Astrocyte of the spinal cord (primary cell): ENCODE results near the gene PCCA.

Experiments
- DNase-seq: peaks from one replicate; pipeline ENCODE4 v3.0.0; 2011; ENCODE audit warnings: low read depth, low spot score
- H3K4me3 ChIP-seq: 2 replicates; pipeline ENCODE4 v1.5.1; 2011; ENCODE audit warnings: low read depth, mild to moderate bottlenecking, low read length, moderate library complexity
- in situ Hi-C: cut with HindIII; loops from 2 replicates; pipeline ENCODE4 v1.10.0; 2017; ENCODE audit warnings: low sequenced_read_pairs
- TF ChIP-seq, protein P1 (sequence below): IDR thresholded peaks from 2 replicates; pipeline ENCODE4 v1.5.1; 2012; ENCODE audit warnings: low read depth, mild to moderate bottlenecking, low read length, inconsistent platforms

The PCCA gene

DNA sequence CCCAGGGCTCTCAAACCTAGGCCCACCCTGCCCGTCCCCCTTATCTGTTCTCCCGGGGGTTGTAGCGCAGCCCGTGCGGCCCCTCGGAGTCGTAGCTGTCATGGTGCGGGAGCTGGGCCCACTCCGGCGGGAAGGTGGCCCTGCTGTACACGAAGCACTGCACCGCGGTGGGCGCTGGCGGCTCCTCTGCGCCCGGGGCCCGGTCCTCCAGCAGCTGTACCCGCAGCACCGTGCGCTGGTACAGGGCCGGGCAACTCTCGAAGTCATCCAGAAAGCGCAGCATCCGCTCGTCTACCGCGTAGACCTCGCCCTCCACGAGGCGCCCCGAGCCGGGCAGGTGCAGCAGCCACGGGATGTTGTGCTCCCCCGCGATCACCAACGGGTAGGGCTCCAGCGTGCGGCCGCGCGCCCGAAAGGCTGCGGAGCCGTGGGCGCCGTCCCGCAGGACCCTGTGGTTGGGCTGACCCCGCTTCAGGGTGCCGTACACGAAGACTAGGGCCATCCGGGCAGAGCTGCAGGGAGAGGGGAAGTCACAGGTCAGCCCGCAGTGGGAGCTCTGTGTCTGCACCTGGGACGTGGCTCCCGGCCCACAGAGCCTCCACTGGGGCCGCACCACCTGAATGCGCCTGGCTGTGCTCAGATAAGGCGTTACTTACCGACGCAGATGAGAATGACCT lies 443.3 kb downstream of the PCCA start:
- H3K4me3 ChIP-seq = no peak overlapping the region
- DNase-seq = no peak
- in situ Hi-C loops = no loop called here
- TF ChIP-seq, protein P1, sequence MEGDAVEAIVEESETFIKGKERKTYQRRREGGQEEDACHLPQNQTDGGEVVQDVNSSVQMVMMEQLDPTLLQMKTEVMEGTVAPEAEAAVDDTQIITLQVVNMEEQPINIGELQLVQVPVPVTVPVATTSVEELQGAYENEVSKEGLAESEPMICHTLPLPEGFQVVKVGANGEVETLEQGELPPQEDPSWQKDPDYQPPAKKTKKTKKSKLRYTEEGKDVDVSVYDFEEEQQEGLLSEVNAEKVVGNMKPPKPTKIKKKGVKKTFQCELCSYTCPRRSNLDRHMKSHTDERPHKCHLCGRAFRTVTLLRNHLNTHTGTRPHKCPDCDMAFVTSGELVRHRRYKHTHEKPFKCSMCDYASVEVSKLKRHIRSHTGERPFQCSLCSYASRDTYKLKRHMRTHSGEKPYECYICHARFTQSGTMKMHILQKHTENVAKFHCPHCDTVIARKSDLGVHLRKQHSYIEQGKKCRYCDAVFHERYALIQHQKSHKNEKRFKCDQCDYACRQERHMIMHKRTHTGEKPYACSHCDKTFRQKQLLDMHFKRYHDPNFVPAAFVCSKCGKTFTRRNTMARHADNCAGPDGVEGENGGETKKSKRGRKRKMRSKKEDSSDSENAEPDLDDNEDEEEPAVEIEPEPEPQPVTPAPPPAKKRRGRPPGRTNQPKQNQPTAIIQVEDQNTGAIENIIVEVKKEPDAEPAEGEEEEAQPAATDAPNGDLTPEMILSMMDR = no peak

DNA sequence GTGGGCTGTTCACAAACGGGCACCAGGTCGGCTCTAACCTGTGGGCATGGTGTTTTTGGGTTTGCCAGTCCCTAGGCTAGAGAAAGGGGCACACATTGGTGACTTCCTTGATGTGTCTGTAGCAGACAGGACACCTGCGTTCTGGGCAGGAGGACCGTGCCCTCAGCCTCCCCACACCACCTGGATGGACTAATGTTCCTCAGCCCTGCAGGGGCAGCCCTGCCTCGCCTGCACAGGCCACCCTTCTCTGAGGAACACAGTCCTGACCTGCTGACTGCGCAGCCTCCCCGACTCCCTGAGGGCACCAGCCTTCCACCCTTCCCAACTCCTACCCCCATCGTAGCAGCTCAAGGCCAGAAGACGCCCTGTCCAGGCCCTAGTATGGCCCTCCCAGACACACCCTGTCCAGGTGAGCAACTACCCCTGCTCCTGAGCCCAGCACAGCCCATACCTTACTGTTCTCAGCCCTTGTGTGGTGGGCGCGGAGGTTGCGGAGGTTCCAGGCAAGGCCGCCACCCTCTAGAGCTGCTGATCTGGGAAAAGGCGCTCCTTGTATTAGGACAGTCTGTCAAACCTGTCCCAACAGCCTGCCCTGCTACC lies 444.0 kb downstream of the PCCA start:
- in situ Hi-C loops = no loop called here
- DNase-seq = no peak
- TF ChIP-seq, protein P1 = no peak

DNA sequence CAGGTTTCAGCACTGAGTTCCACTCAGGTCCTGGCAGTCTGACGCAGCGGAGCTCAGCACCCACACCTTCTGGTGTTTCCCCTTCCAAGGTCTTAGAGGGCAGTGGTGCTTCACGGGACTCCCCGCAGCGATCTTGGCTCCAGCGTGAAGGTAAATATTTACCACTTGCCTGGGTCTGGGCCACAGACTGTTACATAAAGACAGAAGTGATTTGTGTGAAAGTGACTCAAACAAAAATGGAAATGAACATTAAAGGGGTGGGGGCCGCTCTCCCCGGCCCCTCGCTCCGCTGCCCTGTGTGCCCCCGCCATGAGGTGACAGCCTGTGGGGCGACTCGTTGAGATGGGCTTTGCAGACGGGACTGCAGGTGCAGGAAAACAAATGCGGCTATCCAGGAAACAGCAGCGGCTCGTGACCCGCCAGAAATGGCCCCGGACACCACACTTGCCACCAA lies 444.7 kb downstream of the PCCA start:
- in situ Hi-C loops = no loop called here
- no peak for DNase-seq

More for the DNA sequence above, 444.0 kb downstream of the PCCA start:
- H3K4me3 ChIP-seq = no peak overlapping the region

DNA sequence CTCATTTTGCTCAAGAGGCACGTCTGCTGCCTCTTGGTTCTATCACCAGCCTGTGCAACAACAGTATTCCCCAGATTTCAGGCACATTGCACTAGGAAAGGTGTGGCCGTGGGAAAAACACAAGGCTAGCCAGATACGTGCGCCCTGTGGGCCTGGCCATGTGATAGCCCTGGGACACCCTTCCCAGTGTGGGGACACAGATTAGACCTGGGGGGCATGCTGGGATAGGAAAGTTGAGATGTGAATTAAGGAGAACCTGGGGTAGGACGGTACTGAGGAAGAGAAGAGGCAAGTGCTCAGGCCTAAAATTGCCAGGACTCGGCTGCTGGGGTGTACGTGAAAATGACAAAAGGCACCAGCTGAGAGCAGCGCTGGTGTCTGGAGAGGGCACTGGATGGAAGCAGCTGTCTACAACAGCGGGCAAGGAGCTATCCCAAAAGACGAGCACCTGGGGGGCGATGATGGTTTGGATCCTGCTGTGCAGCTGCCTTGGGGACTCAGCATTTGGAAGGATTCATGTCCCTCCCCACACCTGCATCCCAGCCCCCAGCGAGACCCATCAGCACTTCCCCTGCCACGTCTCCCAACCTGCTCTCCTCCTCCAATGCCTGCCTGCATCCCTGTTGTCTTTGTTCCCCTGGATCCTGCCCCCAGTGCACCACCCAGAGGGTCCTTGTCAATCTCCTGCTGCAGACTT lies 445.4 kb downstream of the PCCA start:
- no peak overlapping the region for H3K4me3 ChIP-seq
- DNase-seq = no peak
- TF ChIP-seq, protein P1 = no peak
- in situ Hi-C loops = no loop called here

More for the DNA sequence above, 444.7 kb downstream of the PCCA start:
- TF ChIP-seq, protein P1 = no peak
- no peak overlapping the region for H3K4me3 ChIP-seq

DNA sequence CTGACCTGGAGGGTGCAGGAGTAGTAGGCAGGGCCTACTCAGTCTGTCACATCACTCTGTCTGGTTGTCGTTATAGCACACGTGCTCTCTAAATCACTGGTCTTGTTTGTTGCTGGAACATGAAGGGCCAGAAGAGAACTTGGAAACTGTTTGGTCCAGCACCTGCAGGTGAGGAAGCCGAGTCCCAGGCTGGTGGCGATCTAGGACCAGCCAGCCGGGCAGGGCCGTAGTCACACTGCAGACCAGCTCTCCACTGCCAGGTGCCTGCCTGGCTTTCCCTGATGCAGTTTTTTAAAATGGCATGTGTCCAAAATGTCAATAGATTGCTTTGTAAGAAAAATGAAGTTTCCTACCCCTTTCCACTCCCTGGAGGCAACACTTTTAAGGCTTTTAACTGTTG lies 446.0 kb downstream of the PCCA start:
- in situ Hi-C loops = no loop called here
- DNase-seq = no peak
- no peak overlapping the region for H3K4me3 ChIP-seq
- TF ChIP-seq, protein P1 = no peak

DNA sequence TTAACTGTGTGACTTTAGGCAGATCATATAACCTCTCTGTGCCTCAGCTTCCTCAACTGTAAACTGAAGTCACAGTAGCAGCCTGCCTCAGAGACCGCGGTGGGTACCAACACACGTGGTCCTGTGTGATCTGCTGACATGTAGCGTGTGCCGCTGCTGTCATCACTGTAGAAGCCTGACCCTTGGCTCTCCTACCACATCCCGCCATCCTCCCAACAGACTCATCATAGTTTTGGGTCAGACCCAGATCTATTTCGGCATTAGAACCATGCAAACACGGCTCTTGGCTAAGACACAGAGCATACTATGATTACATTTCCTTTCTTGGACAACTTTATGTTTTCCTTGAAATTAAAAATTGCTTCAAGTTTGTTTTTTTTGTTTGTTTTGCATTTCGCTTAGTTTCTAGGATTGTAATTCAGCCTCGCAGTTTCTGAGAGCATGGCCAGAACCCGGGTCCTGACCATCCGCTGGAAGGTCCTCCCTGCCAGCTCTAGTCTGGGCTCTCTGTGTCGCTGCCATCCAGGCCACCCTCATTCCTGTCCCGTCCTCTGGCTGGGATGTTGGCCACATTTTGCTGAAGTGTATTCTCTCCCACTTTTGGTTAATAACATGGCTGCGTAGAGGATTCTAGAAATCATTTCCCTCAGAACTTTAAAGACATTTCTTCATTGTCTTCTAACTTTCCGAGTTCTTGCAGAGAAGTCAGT lies 446.7 kb downstream of the PCCA start:
- in situ Hi-C loops = no loop called here
- DNase-seq = no peak
- no peak overlapping the region for H3K4me3 ChIP-seq
- TF ChIP-seq, protein P1 = no peak
